ENCODE results near the gene KIF26A. TPM values are rescaled to one million over a fixed set of nuclear protein-coding genes. Genes with fewer than 3 reads are reported as not detected.
A peak's percentile ranks its signal among the peaks of the same experiment; 100 is the strongest.
"Not testable (repeated sequence)": the region's sequence is repeated elsewhere in the genome, so short reads cannot be mapped to it uniquely, and the experiment has no call there.

KIF26A gene
- total RNA-seq, 1 donor from 2014 or later, result 15.0 TPM

DNA sequence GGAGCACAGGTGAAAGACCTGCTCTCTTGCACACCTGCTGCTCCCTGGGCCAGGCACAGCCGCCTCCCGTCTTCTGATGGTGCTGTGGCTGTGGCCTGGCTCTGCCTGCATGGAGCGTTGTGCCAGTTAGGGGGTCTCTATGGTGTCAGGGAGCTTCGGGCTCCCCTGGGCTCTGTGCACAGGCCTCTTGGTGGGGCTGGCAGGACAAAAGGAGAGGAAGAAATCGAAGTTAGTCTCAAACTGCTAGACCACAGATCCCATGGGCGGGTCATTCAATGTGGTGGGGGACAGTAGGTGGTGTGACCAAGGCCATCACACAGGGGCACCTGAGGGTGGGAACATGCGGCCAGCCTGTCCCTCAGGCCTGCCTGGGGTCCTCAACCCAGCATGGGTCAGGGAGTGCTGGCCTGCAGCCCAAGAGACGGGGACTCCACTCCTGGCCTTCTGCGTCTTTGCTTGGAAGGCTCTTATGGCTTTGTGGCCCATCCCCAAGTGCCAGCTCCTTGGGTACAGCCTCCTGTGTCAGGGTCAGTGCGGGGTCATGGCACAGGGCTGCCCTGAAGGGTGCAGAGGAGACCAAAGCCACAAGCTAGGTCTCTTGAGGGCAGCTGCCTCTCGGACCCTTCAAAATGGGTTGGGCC lies 84.1 kb downstream of the KIF26A start:
- Mint-ChIP-seq H3K27ac (ENCODE audit: unreplicated experiment) (no peak overlapping the region), H3K4me3 (no peak overlapping the region), H3K27me3 (ENCODE audit: low read depth) (no peaks in the 10 kb centered on the region), H3K36me3 (ENCODE audit: low read depth) (no peaks in the 10 kb centered on the region), H3K4me1 (peaks cover 19% of the 10 kb centered on the region), H3K9me3 (no peaks in the 10 kb centered on the region)
- TF ChIP-seq, protein P1, sequence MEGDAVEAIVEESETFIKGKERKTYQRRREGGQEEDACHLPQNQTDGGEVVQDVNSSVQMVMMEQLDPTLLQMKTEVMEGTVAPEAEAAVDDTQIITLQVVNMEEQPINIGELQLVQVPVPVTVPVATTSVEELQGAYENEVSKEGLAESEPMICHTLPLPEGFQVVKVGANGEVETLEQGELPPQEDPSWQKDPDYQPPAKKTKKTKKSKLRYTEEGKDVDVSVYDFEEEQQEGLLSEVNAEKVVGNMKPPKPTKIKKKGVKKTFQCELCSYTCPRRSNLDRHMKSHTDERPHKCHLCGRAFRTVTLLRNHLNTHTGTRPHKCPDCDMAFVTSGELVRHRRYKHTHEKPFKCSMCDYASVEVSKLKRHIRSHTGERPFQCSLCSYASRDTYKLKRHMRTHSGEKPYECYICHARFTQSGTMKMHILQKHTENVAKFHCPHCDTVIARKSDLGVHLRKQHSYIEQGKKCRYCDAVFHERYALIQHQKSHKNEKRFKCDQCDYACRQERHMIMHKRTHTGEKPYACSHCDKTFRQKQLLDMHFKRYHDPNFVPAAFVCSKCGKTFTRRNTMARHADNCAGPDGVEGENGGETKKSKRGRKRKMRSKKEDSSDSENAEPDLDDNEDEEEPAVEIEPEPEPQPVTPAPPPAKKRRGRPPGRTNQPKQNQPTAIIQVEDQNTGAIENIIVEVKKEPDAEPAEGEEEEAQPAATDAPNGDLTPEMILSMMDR (conservative IDR thresholded peaks at IDR 0.05), result no peak
- no peak for DNase-seq (ENCODE audit: low read depth, low spot score)

DNA sequence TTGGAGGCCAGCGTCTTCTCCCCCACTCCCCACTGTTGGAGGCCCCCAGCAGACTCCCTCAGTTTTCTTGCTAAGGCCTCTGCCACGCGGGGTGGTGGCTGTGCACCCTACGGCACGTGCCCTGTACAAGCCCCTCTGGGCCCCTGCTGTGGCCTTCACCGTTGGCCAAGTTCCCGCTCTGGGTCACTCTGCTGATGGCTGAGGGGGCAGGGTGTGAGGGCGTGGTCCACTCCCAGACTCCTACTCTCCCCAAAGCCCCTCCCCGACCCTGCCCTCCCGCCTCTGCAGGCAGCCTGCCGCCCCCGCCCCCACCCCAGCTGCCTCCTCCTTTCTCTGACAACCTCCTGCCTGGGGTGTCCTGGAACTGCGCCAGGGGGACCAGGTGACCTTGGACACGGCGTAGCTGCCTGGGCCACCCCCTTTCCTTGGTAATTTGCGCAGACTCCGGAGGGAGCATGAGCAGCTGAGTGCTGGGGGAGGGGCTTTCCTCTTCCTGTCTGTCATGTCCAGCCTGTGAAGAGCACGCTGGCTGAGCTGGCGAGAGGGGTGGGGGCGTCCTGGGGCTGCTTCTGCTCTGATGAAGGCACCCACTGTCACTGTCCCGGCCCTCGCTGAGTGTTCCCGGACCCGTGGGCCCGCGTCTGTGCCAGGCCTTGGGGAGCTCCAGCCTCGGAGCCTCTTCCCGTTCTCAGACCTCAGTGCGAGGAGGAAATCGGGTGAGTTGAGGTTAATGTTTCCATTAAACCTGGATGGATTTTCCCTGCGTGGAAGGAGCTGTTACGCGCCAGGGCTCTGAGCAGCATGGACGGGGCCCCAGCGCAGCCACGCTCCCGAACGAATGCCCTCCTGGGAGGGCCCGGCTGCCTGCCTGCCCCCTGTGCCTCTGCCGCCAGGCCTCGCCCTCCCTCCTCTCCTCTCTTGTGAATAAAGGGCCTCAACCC lies 85.0 kb downstream of the KIF26A start:
- no peak overlapping the region for H3K27ac Mint-ChIP-seq (ENCODE audit: unreplicated experiment)
- peaks cover 4% of the 10 kb centered on the region for H3K36me3 Mint-ChIP-seq (ENCODE audit: low read depth)
- TF ChIP-seq, protein P1 (conservative IDR thresholded peaks at IDR 0.05), result no peak
- DNase-seq (ENCODE audit: low read depth, low spot score), result no peak
- no peak overlapping the region for H3K4me3 Mint-ChIP-seq
- peaks cover 19% of the 10 kb centered on the region for H3K4me1 Mint-ChIP-seq
- no peaks in the 10 kb centered on the region for H3K27me3 Mint-ChIP-seq (ENCODE audit: low read depth)
- H3K9me3 Mint-ChIP-seq, result peaks cover 5% of the 10 kb centered on the region

DNA sequence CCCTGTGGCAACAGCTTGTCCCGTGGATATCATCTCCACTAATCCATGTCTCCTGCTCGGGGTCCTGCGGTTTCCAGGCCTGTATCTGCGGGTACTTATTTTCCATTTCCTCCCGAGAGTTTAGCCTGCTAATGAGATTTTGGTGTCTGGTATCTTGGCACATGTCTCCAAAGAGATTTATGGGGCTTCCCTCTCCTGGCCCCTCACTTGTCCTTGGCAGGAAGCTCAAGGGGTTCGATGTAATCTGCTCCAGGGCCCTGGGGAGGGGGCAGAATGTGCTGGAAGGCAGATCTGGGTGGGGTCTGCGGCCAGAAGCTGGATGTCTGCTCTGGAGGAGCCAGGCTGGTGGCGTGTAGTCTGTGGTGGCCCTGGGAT lies 85.7 kb downstream of the KIF26A start:
- TF ChIP-seq, protein P1 (conservative IDR thresholded peaks at IDR 0.05), result no peak
- Mint-ChIP-seq H3K27ac (ENCODE audit: unreplicated experiment) (no peak overlapping the region), H3K9me3 (peaks cover 5% of the 10 kb centered on the region), H3K36me3 (ENCODE audit: low read depth) (peaks cover 4% of the 10 kb centered on the region), H3K4me1 (peaks cover 19% of the 10 kb centered on the region), H3K27me3 (ENCODE audit: low read depth) (no peaks in the 10 kb centered on the region), H3K4me3 (no peak overlapping the region)
- no peak for DNase-seq (ENCODE audit: low read depth, low spot score)

DNA sequence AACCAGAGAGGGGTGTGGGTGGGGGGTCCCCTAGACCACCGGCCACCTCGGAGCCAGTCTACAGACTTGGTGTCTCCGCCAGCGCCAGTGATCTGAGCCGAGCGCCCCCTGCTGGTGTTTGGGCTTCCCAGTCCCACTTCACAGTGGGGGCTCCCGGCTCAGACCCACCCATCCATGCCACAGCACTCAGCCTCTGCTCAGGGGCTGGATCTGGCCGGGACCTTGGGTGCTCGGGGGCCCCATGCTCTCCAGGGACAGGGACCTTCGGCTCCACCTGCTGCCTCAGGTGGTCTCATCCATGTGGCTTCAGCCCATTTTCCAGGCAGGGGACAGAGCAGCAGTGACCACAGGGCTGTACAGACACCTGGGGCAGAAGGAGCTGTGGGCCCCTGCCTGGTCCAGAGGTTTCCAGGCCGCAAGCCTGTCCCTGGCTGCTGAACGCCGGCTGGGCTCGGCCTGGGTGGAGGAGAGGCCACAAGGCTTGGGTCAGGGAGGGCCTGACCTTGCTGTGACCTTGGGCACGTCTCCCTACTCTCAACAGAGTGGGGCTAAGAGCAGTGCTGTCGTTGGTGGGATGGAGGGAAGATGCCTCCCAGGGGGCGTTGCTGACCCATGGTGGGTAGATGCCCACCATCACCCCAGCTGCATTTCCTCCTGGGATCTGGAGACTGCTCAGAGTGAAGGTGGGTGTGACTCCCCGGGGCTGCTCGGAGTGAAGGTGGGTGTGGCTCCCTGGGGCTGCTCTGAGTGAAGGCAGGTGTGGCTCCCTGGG lies 86.3 kb downstream of the KIF26A start:
- Mint-ChIP-seq H3K9me3 (peaks cover 5% of the 10 kb centered on the region), H3K27ac (ENCODE audit: unreplicated experiment) (no peak overlapping the region), H3K4me3 (no peak overlapping the region), H3K27me3 (ENCODE audit: low read depth) (no peaks in the 10 kb centered on the region), H3K4me1 (peaks cover 16% of the 10 kb centered on the region), H3K36me3 (ENCODE audit: low read depth) (peaks cover 4% of the 10 kb centered on the region)
- TF ChIP-seq, protein P1 (conservative IDR thresholded peaks at IDR 0.05), result peak; percentile 52
- peak; percentile 49 for DNase-seq (ENCODE audit: low read depth, low spot score)

DNA sequence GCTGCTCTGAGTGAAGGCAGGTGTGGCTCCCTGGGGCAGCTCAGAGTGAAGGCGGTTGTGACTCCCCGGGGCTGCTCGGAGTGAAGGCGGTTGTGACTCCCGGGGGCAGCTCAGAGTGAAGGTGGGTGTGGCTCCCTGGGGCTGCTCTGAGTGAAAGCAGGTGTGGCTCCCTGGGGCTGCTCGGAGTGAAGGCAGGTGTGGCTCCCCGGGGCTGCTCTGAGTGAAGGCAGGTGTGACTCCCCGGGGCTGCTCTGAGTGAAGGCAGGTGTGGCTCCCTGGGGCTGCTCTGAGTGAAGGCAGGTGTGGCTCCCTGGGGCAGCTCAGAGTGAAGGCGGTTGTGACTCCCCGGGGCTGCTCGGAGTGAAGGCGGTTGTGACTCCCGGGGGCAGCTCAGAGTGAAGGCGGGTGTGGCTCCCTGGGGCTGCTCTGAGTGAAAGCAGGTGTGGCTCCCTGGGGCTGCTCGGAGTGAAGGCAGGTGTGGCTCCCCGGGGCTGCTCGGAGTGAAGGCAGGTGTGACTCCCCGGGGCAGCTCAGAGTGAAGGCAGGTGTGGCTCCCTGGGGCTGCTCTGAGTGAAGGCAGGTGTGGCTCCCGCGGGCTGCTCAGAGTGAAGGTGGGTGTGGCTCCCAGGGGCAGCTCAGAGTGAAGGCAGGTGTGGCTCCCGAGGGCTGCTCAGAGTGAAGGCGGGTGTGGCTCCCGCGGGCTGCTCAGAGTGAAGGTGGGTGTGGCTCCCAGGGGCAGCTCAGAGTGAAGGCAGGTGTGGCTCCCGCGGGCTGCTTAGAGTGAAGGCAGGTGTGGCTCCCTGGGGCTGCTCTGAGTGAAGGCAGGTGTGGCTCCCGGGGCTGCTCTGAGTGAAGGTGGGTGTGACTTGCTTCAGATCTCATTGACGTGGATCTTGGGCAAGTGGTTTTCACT lies 87.1 kb downstream of the KIF26A start:
- not testable (repeated sequence) for DNase-seq (ENCODE audit: low read depth, low spot score); H3K4me3 Mint-ChIP-seq; H3K9me3 Mint-ChIP-seq; H3K27me3 Mint-ChIP-seq (ENCODE audit: low read depth); H3K36me3 Mint-ChIP-seq (ENCODE audit: low read depth); H3K27ac Mint-ChIP-seq (ENCODE audit: unreplicated experiment)
- H3K4me1 Mint-ChIP-seq, result peaks cover 15% of the 10 kb centered on the region
